GM18511 (cell line): ENCODE data around the gene ANK3.

ENCODE experiments used
- ATAC-seq: cut with Tn5 transposase; IDR thresholded peaks from one replicate; pipeline ENCODE4 v1.9.1; 2021; ENCODE audit warnings: mild to moderate bottlenecking, moderate library complexity; ENCODE audit not compliant: unreplicated experiment

The ANK3 gene

DNA sequence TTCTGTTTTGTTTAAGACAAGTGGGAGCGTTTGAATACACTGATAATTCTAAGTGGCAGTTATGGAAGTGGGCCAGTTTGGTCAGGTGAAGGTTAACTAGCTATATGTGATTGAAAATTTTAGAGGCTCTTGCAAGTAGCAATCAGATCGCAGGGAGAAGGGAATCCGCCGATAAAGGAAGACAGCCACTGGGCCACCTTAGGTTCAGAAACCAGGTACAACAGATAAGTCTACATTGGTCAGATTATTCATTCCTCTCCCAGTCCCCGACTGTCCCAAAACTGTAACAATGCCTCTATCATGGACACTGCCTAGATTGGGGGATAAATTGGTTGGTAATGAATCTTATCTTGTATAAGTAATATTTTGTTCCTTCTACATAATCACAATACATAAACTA lies 8.9 kb downstream of the ANK3 start:
- ATAC-seq: no peak

DNA sequence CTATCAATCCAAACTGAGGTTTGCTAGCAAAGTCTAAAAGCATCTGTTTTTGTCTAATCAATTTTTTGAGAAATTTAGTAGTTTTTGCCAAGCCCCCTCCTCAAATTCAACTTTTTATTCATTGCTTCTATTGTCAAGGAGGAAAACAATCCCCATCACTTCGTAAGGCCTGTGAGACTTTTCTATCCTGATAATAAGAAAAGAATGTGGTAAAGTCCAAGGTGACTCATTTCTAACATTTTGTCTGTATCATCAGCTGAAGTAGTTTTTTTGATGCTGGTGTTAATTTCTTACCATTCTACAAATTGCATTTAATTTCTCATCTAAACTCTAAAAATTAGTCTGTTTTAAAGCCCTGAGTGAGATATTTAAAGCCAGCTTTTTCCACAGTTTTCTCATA lies 11.7 kb downstream of the ANK3 start:
- no peak for ATAC-seq

GRCh38 chr10:60377042-60377352 lies 12.7 kb downstream of the ANK3 start:
- no peak for ATAC-seq

- no peak for ATAC-seq
These were observed 13.2 kb downstream of the ANK3 start for GRCh38 chr10:60376221-60377041.

DNA sequence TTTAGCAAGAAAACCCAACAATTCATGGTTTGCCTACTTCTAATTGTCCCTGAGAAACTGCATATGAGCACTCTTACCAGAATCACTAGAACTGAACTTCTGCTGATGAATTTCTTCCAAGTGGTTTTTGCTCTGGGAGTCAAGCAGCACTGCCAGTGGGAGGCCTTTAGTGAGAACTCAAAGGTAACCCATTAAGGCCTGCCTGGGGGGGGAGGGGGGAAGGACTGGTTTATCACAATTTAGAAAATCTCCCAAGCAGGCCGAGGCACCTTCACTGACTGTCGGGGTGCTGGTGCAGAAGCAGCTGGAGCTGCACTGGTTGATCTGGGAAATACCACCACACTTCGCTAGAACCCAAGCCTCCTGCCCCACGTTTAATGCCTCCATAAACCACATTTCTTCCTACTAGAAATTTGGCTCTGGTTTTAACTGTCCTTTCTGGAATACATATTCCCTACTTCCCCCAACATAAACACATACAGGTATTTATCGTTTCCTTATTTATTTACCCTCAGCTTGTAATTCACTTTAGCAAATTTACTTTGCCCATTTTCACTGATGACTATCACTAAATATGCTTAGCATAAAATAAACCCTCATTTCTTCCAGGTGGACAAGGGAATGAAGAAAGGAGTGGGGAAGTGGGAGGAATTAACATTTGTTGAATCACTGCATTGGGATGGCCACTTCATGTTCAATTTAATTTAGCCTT lies 14.2 kb downstream of the ANK3 start:
- ATAC-seq: no peak

DNA sequence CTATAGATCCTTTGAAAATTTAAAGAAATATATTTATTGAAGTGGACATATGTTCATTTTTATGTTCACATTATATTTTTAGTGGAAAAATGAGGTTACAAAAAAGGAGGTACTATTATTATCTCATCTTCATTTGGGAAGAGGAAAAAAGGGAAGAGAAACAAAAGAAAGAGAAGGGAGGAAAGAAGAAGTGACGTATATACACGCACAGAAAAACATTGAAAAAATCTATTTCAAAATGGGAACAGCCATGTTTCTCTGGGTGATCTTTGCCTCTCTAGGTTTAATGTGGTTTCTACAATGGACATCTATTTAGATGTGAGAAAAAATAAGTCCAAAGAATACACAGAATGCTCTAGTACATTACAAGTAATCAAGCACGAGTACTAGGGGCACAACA lies 14.8 kb downstream of the ANK3 start:
- ATAC-seq: no peak

- no peak for ATAC-seq
These were observed 17.2 kb downstream of the ANK3 start for GRCh38 chr10:60372436-60372835.

GRCh38 chr10:60369547-60369930 lies 20.1 kb downstream of the ANK3 start:
- ATAC-seq: no peak

DNA sequence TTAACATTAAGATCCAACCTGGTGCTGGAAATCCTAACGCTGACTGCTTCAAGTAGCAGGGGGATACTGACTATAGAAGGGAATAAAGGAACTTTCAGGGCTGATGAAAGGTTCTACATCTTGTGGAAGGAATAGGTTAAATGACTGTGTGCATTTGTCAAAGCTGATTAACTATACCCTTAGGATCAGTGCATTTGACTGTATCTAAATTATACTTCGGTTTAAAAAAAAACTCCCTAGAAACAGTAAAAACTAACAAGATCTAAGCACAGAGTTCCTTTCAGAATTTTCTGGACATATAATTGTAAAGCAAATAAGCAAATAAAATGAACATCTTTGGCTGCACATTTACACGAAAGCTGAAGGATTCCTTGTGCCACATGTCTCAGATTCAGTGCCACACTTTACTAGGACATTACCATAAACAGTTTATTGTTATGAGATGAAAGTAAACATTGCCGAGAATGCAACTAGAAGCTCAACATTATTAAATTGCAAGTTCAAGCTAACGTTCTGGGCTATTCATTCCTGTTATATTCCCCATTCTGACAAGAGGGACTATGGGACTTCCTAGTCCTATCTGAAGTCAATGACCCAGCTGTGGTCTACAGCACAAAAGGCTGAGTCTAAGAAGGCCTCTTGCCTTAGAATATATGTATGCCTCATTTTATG lies 20.7 kb downstream of the ANK3 start:
- no peak for ATAC-seq

GRCh38 chr10:60367901-60368300 lies 21.8 kb downstream of the ANK3 start:
- ATAC-seq: no peak

- no peak for ATAC-seq
These were observed 22.2 kb downstream of the ANK3 start for GRCh38 chr10:60367431-60367830.

GRCh38 chr10:60367024-60367423 lies 22.7 kb downstream of the ANK3 start:
- ATAC-seq: no peak

- ATAC-seq: no peak
These were observed 26.5 kb downstream of the ANK3 start for GRCh38 chr10:60363187-60363586.

DNA sequence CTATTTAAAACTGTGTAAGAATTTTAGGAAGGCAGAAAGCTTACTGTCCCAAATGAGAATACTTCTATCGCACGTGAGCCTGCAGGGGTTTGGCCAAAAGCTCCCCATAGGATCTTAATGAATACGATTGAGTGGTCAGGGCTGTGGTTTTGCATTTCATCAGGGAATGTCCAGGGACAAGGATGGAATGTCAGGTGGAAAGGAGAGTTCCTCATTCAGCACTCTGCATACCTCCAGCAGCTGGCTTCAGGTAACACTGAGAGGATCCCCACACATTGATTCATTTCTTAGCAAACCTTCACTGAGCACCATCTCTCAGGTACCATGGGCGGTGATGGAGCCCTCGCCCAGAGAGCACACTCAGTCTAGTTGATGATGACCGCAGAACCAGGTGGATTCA lies 27.2 kb downstream of the ANK3 start:
- ATAC-seq: no peak

DNA sequence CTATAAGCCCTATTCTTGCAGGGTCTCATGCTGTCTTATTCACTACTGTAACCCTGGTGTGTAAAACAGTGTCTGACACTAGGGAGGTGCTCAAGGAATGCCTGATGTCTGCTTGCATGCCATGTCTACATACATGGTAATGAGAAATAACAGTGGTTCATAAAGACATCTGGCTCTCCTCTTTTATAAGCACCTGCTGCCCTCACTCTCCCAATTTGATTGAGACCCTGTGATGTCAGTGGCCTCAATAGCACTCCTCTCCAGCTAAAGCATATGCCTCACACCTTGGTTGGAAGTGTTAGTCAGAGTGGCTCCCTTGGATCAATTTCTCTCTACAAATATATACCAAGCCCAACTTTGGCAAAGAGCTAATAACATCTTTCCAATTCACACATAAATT lies 30.6 kb downstream of the ANK3 start:
- no peak for ATAC-seq

DNA sequence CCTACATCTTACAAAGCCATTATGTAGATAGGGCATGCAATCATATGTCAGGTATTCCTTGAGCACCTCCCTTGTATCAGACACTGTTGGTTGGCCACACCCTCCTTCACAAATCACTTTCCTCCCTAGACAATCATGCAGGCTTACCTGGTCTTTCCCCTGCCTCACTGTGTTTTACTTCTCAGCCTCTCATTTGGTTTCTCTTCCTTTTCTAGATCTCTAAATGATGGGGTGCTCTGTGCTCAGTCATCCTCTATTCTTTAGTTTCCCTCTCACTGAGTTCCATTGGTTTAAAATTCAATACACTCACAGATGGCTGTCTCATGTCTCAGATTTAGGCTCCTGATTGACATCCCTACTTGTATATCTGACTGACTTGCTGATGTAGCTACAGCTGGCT lies 31.4 kb downstream of the ANK3 start:
- ATAC-seq: peak; percentile 95

DNA sequence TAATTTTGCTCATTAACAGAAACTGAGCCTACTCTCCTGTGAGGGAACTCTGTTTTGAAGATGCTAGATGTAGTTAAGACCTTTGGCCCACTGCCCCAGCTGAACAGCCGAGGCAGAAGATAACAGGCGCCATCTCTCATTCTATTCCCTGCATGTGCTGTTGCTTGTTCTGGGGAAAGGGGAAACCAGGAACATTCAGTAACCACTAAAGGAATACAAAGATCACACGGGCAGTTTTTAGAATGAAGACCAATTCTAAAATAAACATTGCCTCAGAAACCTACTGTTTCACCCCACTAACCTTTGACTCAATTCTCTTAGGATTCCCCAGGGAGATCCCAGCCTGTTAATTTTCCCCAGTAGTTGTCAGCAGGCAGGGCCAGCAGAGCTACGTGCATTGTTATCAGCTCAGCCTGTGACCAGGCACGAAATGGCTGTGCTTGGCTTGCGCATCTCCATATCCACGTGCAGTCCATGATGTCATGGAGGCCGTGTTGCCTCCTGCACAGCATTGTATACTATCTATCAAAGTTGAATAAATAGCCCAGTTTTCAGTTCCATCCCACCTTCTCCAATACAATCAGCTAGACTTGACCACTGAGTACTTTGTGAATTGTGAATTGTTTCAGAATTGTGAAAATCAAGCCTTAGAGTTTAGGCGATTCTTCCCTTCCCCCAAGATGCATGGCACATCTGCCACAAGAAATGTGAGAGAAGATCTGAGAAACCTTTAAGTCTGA lies 36.0 kb downstream of the ANK3 start:
- ATAC-seq: no peak

DNA sequence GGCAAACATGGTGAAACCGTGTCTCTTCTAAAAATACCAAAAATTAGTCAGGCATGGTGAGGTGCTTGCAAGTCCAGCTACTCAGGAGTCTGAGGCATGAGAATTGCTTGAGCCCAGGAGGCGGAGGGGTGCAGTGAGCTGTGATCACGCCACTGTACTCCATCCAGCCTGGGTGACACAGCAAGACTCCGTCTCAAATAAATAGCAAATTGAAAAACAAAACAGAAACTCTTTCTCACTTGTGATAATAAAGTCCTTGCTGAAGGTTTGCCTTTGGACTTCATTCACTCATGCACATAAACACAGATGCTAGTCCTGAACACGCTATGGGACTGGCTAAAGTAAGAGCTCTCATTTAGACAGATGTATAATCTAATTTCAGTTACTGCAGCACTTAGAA lies 37.6 kb downstream of the ANK3 start:
- peak; percentile 73 for ATAC-seq

DNA sequence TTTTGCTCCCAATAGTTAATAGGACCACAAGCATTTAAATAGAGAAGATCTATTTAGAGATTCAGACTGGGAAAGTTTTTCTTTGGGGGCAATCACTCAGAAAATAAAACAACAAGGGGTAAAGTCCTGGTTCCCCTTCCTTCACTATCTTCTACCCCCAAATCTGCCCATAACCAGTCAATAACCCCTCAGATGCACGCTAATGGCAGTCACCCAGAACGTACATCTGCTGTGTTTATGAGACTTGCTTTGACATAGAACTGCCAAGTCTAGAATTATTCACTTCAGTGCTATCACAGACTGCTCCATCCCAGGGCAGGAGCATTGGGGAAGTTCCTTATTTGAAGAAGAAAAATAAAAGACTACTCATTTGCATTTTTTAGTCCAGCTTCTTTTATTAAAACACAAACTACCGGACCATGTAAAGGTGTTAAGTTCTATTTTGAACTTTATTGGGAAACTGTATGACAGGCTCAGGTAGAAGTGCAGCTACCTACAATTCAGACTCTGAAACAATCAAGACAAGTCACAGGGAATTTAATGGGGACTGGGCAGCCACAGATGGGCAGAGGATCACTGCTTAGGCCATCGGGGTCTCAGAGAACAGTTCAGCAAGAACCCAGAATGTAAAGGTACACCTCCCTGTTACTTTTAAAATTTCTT lies 38.4 kb downstream of the ANK3 start:
- ATAC-seq: peak; percentile 75

DNA sequence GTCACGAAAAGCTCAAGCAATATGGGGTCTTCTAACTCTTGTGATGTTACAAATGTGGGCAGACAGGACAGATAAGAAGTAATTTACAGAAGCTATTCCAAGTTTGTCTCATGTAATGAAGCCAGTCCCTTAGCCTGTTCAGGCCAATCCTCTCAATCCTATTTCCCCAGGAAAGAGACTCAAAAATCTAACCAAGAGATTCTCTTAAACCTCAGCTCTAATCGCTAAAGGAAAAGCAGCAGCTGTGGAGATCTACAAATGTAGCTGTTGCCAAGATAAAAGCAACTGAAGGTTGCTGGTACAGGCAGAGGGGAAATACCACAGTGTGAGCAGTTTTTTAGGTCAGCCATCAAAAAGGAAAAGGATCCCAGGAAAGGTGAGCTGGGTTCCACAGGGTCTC lies 39.3 kb downstream of the ANK3 start:
- ATAC-seq: no peak

- no peak for ATAC-seq
These were observed 40.2 kb downstream of the ANK3 start for GRCh38 chr10:60349426-60349825.
